ENCODE data around the gene P2RY2.
"Not testable (repeated sequence)": the region's sequence is repeated elsewhere in the genome, so short reads cannot be mapped to it uniquely, and the experiment has no call there.

P2RY2 gene

GRCh38 chr11:73196576-73196975 lies 21.5 kb upstream of the P2RY2 start:
- no peaks in the 10 kb centered on the region for H3K36me3 ChIP-seq (ENCODE audit: control insufficient read depth, insufficient read depth, low read length)
- no peak overlapping the region for H3K9ac ChIP-seq
- H3K27me3 ChIP-seq (ENCODE audit: control insufficient read depth, insufficient read depth, low read length): no peaks in the 10 kb centered on the region
- TF ChIP-seq, protein P1, sequence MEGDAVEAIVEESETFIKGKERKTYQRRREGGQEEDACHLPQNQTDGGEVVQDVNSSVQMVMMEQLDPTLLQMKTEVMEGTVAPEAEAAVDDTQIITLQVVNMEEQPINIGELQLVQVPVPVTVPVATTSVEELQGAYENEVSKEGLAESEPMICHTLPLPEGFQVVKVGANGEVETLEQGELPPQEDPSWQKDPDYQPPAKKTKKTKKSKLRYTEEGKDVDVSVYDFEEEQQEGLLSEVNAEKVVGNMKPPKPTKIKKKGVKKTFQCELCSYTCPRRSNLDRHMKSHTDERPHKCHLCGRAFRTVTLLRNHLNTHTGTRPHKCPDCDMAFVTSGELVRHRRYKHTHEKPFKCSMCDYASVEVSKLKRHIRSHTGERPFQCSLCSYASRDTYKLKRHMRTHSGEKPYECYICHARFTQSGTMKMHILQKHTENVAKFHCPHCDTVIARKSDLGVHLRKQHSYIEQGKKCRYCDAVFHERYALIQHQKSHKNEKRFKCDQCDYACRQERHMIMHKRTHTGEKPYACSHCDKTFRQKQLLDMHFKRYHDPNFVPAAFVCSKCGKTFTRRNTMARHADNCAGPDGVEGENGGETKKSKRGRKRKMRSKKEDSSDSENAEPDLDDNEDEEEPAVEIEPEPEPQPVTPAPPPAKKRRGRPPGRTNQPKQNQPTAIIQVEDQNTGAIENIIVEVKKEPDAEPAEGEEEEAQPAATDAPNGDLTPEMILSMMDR (IDR thresholded peaks at IDR 0.05): no peak
- no peak overlapping the region for H3K27ac ChIP-seq
- H2AFZ ChIP-seq: no peak overlapping the region
- H3K9me3 ChIP-seq (ENCODE audit: control insufficient read depth, low read length): no peaks in the 10 kb centered on the region
- H3K79me2 ChIP-seq: no peaks in the 10 kb centered on the region
- peaks cover 3% of the 10 kb centered on the region for H3K4me1 ChIP-seq
- no peak overlapping the region for H3K4me3 ChIP-seq (ENCODE audit: low read depth, low read length)
- no peak overlapping the region for H3K4me2 ChIP-seq (ENCODE audit: low read length)

DNA sequence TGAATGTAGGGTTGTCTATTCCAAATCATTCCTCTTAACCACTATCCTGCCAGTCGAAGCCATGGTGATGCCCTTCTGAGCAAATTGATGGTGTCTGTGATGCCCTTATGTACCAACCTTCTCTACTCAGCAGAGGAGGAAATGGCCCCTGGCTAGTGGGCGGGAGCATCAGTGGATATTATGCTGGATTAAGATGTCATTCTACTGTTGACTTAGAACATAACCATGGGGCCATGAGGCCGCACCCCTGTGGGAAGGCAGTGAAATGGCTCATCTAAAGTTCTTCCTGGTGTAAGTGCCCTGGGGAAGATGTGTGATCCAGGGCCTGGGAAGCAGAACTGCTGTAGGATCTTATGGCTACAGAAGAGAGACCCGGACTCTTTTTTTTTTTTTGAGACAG lies 20.7 kb upstream of the P2RY2 start:
- no peaks in the 10 kb centered on the region for H3K79me2 ChIP-seq
- H3K27ac ChIP-seq: no peak overlapping the region
- no peaks in the 10 kb centered on the region for H3K36me3 ChIP-seq (ENCODE audit: control insufficient read depth, insufficient read depth, low read length)
- no peak overlapping the region for H3K9ac ChIP-seq
- TF ChIP-seq, protein P1 (IDR thresholded peaks at IDR 0.05): no peak
- H3K4me2 ChIP-seq (ENCODE audit: low read length): no peak overlapping the region
- no peaks in the 10 kb centered on the region for H3K9me3 ChIP-seq (ENCODE audit: control insufficient read depth, low read length)
- H3K4me3 ChIP-seq (ENCODE audit: low read depth, low read length): no peak overlapping the region
- peaks cover 3% of the 10 kb centered on the region for H3K4me1 ChIP-seq
- no peaks in the 10 kb centered on the region for H3K27me3 ChIP-seq (ENCODE audit: control insufficient read depth, insufficient read depth, low read length)
- no peak overlapping the region for H2AFZ ChIP-seq

DNA sequence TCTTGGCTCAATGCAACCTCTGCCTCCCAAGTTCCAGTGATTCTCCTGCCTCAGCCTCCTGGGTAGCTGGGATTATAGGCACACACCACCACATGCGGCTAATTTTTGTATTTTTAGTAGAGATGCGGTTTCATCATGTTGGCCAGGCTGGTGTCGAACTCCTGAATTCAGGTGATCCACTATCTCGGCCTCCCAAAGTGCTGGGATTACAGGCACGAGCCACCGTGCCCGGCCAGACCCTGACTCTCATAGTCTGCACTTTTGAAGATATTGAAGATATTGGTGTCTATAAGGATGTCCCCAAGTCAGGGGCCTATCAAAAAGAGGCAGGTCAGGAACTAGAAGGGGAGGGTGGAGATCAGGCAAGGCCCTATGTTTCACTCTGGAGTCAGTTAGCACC lies 20.3 kb upstream of the P2RY2 start:
- not testable (repeated sequence) for H3K4me1 ChIP-seq

GRCh38 chr11:73198677-73199076 lies 19.4 kb upstream of the P2RY2 start:
- TF ChIP-seq, protein P1 (IDR thresholded peaks at IDR 0.05): no peak
- peaks cover 3% of the 10 kb centered on the region for H3K4me1 ChIP-seq
- no peak overlapping the region for H2AFZ ChIP-seq
- no peaks in the 10 kb centered on the region for H3K27me3 ChIP-seq (ENCODE audit: control insufficient read depth, insufficient read depth, low read length)
- no peaks in the 10 kb centered on the region for H3K79me2 ChIP-seq
- no peak overlapping the region for H3K9ac ChIP-seq
- H3K27ac ChIP-seq: no peak overlapping the region
- H3K9me3 ChIP-seq (ENCODE audit: control insufficient read depth, low read length): no peaks in the 10 kb centered on the region
- no peak overlapping the region for H3K4me2 ChIP-seq (ENCODE audit: low read length)
- H3K36me3 ChIP-seq (ENCODE audit: control insufficient read depth, insufficient read depth, low read length): no peaks in the 10 kb centered on the region
- no peak overlapping the region for H3K4me3 ChIP-seq (ENCODE audit: low read depth, low read length)

More for the DNA sequence above, 20.3 kb upstream of the P2RY2 start:
- H3K9ac ChIP-seq; H3K4me2 ChIP-seq (ENCODE audit: low read length); H3K4me3 ChIP-seq (ENCODE audit: low read depth, low read length); H3K27me3 ChIP-seq (ENCODE audit: control insufficient read depth, insufficient read depth, low read length); H2AFZ ChIP-seq; H3K79me2 ChIP-seq; H3K27ac ChIP-seq; H3K36me3 ChIP-seq (ENCODE audit: control insufficient read depth, insufficient read depth, low read length); H3K9me3 ChIP-seq (ENCODE audit: control insufficient read depth, low read length): not testable (repeated sequence)

- Histone ChIP-seq H3K9ac (no peak overlapping the region), H3K79me2 (no peaks in the 10 kb centered on the region), H3K9me3 (ENCODE audit: control insufficient read depth, low read length) (no peaks in the 10 kb centered on the region), H3K4me2 (ENCODE audit: low read length) (no peak overlapping the region), H3K27ac (no peak overlapping the region), H3K4me1 (peaks cover 3% of the 10 kb centered on the region), H3K36me3 (ENCODE audit: control insufficient read depth, insufficient read depth, low read length) (no peaks in the 10 kb centered on the region), H3K27me3 (ENCODE audit: control insufficient read depth, insufficient read depth, low read length) (no peaks in the 10 kb centered on the region), H3K4me3 (ENCODE audit: low read depth, low read length) (no peak overlapping the region), H2AFZ (no peak overlapping the region)
- TF ChIP-seq, protein P1 (IDR thresholded peaks at IDR 0.05): no peak
Observed at GRCh38 chr11:73199446-73199845, 18.6 kb upstream of the P2RY2 start.
